NCI-H460 (cell line): ENCODE data around the gene RAB8A. TPM values are rescaled to one million over a fixed set of nuclear protein-coding genes. Genes with fewer than 3 reads are reported as not detected.
A peak's percentile ranks its signal among the peaks of the same experiment; 100 is the strongest.
"Not testable (repeated sequence)": the region's sequence is repeated elsewhere in the genome, so short reads cannot be mapped to it uniquely, and the experiment has no call there.

Source experiments
- DNase-seq: peaks from one replicate; pipeline ENCODE4 v3.0.0-alpha.2; 2016; ENCODE audit warnings: low read depth; ENCODE audit errors: extremely low read depth
- total RNA-seq: library from RNA; depleted of rRNA; stranded (reverse); fragments of >200 nt; shearing (Covaris generic); gene quantifications from 2 replicates; pipeline ENCODE4 v1.2.3, GENCODE V29; 2014

Gene RAB8A
- total RNA-seq, 1 experiment from 2014 or later = 35.3 TPM

GRCh38 chr19:16077984-16078758, 33.5 kb upstream of the RAB8A start:
- DNase-seq = no peak

- peak; percentile 87 for DNase-seq
These were observed 32.7 kb upstream of the RAB8A start for GRCh38 chr19:16078759-16079707.

GRCh38 chr19:16084067-16084685, 27.5 kb upstream of the RAB8A start:
- DNase-seq = no peak

GRCh38 chr19:16085115-16085514, 26.6 kb upstream of the RAB8A start:
- DNase-seq = no peak

GRCh38 chr19:16087404-16087803, 24.3 kb upstream of the RAB8A start:
- DNase-seq = not testable (repeated sequence)

GRCh38 chr19:16087940-16088339, 23.7 kb upstream of the RAB8A start:
- no peak for DNase-seq

- no peak for DNase-seq
These were observed 23.2 kb upstream of the RAB8A start for GRCh38 chr19:16088351-16089009.

GRCh38 chr19:16089010-16089846, 22.5 kb upstream of the RAB8A start:
- no peak for DNase-seq

- DNase-seq = no peak
These were observed 19.9 kb upstream of the RAB8A start for GRCh38 chr19:16091546-16092475.

GRCh38 chr19:16094360-16095070, 17.2 kb upstream of the RAB8A start:
- DNase-seq = no peak

- DNase-seq = no peak
These were observed 16.6 kb upstream of the RAB8A start for GRCh38 chr19:16095071-16095571.

- DNase-seq = no peak
These were observed 15.3 kb upstream of the RAB8A start for GRCh38 chr19:16096280-16096855.

- DNase-seq = no peak
These were observed 13.3 kb upstream of the RAB8A start for GRCh38 chr19:16098416-16098768.

- DNase-seq = no peak
These were observed 12.9 kb upstream of the RAB8A start for GRCh38 chr19:16098821-16099220.

- DNase-seq = not testable (repeated sequence)
These were observed 12.2 kb upstream of the RAB8A start for GRCh38 chr19:16099314-16099965.

GRCh38 chr19:16100524-16100923, 11.2 kb upstream of the RAB8A start:
- DNase-seq = no peak

- no peak for DNase-seq
These were observed 7.0 kb upstream of the RAB8A start for GRCh38 chr19:16104722-16105121.
